Progenitor cell of endocrine pancreas (in vitro differentiated cells): Measurements from ENCODE around the gene TNFRSF1B. TPM values are rescaled to one million over a fixed set of nuclear protein-coding genes. Genes with fewer than 3 reads are reported as not detected.

ENCODE experiments used
- DNase-seq: peaks from one replicate; pipeline ENCODE4 v3.0.0; 2021; ENCODE audit warnings: low spot score; ENCODE audit not compliant: unreplicated experiment
- H3K27ac Mint-ChIP-seq: 2 replicates; pipeline ENCODE4 v1.8.0; 2021; ENCODE audit warnings: mild to moderate bottlenecking, moderate library complexity, mixed read lengths
- H3K27me3 Mint-ChIP-seq: 2 replicates; pipeline ENCODE4 v1.8.0; 2021; ENCODE audit warnings: mixed read lengths
- H3K36me3 Mint-ChIP-seq: 2 replicates; pipeline ENCODE4 v1.8.0; 2022; ENCODE audit warnings: mixed read lengths; ENCODE audit not compliant: insufficient read depth
- H3K4me1 Mint-ChIP-seq: 2 replicates; pipeline ENCODE4 v1.8.0; 2021; ENCODE audit warnings: low read depth, mixed read lengths
- H3K4me3 Mint-ChIP-seq: 2 replicates; pipeline ENCODE4 v1.8.0; 2021; ENCODE audit warnings: low read depth, mild to moderate bottlenecking, moderate library complexity, mixed read lengths
- H3K9me3 Mint-ChIP-seq: 2 replicates; pipeline ENCODE4 v1.8.0; 2021; ENCODE audit warnings: low read depth, mixed read lengths
- CTCF ChIP-seq: fragments of 200-600 bp; sonication (generic); IDR thresholded peaks from one replicate; pipeline ENCODE4 v1.5.0; 2021; ENCODE audit warnings: antibody characterized with exemption, mild to moderate bottlenecking; ENCODE audit not compliant: unreplicated experiment
- long read RNA-seq: library from polyadenylated mRNA; unstranded; transcript quantifications from one replicate; pipeline ENCODE4 v2.0.0, GENCODE V29; 2020
- total RNA-seq: library from RNA; stranded (reverse); gene quantifications from 2 replicates; pipeline ENCODE4 v1.2.1, GENCODE V29; 2021

The TNFRSF1B gene
- not detected in 2 replicates for total RNA-seq
- long read RNA-seq = 0 reads

- Mint-ChIP-seq H3K9me3 (no peaks in the 10 kb centered on the region), H3K4me1 (peaks cover 1% of the 10 kb centered on the region), H3K27ac (no peak within 1 kb of the TSS), H3K4me3 (peak within 1 kb of the TSS; percentile 26), H3K27me3 (peaks cover 76% of the 10 kb centered on the region), H3K36me3 (no peaks in the 10 kb centered on the region)
- no peak for TF ChIP-seq CTCF
- DNase-seq = peak; percentile 18
Observed at GRCh38 chr1:12166834-12167492, at the start of gene TNFRSF1B. TNFRSF1B (plus strand) TSS chr1:12166991; CDS start chr1:12167092, 101 bp downstream.

- H3K4me3 Mint-ChIP-seq = no peak overlapping the region
- DNase-seq = no peak
- H3K9me3 Mint-ChIP-seq = no peaks in the 10 kb centered on the region
- peaks cover 5% of the 10 kb centered on the region for H3K4me1 Mint-ChIP-seq
- no peaks in the 10 kb centered on the region for H3K36me3 Mint-ChIP-seq
- H3K27ac Mint-ChIP-seq = no peak overlapping the region
- H3K27me3 Mint-ChIP-seq = peaks cover 14% of the 10 kb centered on the region
- TF ChIP-seq CTCF = no peak
Observed at GRCh38 chr1:12121212-12122003, 45.4 kb upstream of the TNFRSF1B start.

- Mint-ChIP-seq H3K27ac (no peak overlapping the region), H3K4me3 (no peak overlapping the region)
Observed at GRCh38 chr1:12123172-12123571, 43.6 kb upstream of the TNFRSF1B start.

GRCh38 chr1:12124693-12125421 is 41.9 kb upstream of the TNFRSF1B start:
- peak; percentile 68 for DNase-seq
- no peak overlapping the region for H3K4me3 Mint-ChIP-seq
- no peaks in the 10 kb centered on the region for H3K9me3 Mint-ChIP-seq
- H3K27me3 Mint-ChIP-seq = peaks cover 18% of the 10 kb centered on the region
- H3K4me1 Mint-ChIP-seq = peaks cover 5% of the 10 kb centered on the region
- peak overlapping the region; percentile 72 for H3K27ac Mint-ChIP-seq
- H3K36me3 Mint-ChIP-seq = no peaks in the 10 kb centered on the region
- peak; percentile 94 for TF ChIP-seq CTCF

More at GRCh38 chr1:12123172-12123571, 43.6 kb upstream of the TNFRSF1B start:
- H3K27me3 Mint-ChIP-seq = peaks cover 14% of the 10 kb centered on the region
- TF ChIP-seq CTCF = no peak
- H3K9me3 Mint-ChIP-seq = no peaks in the 10 kb centered on the region
- no peaks in the 10 kb centered on the region for H3K36me3 Mint-ChIP-seq
- DNase-seq = no peak
- H3K4me1 Mint-ChIP-seq = peaks cover 5% of the 10 kb centered on the region
